ENCODE measurements around the gene RPS6KA2.
"Not testable (repeated sequence)": the region's sequence is repeated elsewhere in the genome, so short reads cannot be mapped to it uniquely, and the experiment has no call there.

RPS6KA2 gene

GRCh38 chr6:166365221-166365620, 261.8 kb downstream of the RPS6KA2 start:
- DNase-seq: no peak
- in situ Hi-C loops (cut with HindIII; ENCODE audit: low pct_ligation_motif_present, low pct_unique_long_range_greater_than_20kb, low sequenced_read_pairs): no loop called here

GRCh38 chr6:166364456-166364855, 262.6 kb downstream of the RPS6KA2 start:
- no peak for DNase-seq
- in situ Hi-C loops (cut with HindIII; ENCODE audit: low pct_ligation_motif_present, low pct_unique_long_range_greater_than_20kb, low sequenced_read_pairs): no loop called here

GRCh38 chr6:166362427-166362826, 264.6 kb downstream of the RPS6KA2 start:
- in situ Hi-C loops (cut with HindIII; ENCODE audit: low pct_ligation_motif_present, low pct_unique_long_range_greater_than_20kb, low sequenced_read_pairs); DNase-seq: not testable (repeated sequence)

GRCh38 chr6:166361077-166361429, 266.0 kb downstream of the RPS6KA2 start:
- in situ Hi-C loops (cut with HindIII; ENCODE audit: low pct_ligation_motif_present, low pct_unique_long_range_greater_than_20kb, low sequenced_read_pairs): no loop called here
- DNase-seq: no peak

- no peak for DNase-seq
- in situ Hi-C loops (cut with HindIII; ENCODE audit: low pct_ligation_motif_present, low pct_unique_long_range_greater_than_20kb, low sequenced_read_pairs): no loop called here
Observed at GRCh38 chr6:166360243-166361076, 266.6 kb downstream of the RPS6KA2 start.
